Measurements from ENCODE around the gene CADM1. TPM values are rescaled to one million over a fixed set of nuclear protein-coding genes. Genes with fewer than 3 reads are reported as not detected.

Gene CADM1
- total and polyA plus RNA-seq, 2 donors (not counting 3 experiments of a cell fraction or from before 2014, with no cell fraction given): 0.52 to 2.6 TPM

GRCh38 chr11:115244758-115245157 lies 259.5 kb downstream of the CADM1 start:
- Histone ChIP-seq H3K79me2 (ENCODE audit: control insufficient read depth, insufficient read depth, low read length) (no peaks in the 10 kb centered on the region), H3K9me3 (replicated peaks; ENCODE audit: control insufficient read depth, insufficient read depth, low read length) (no peaks in the 10 kb centered on the region), H3K27ac (ENCODE audit: insufficient read depth, low read depth, low read length) (no peak overlapping the region), H3K36me3 (ENCODE audit: control insufficient read depth in 2 of 2, extremely low read depth in 1 of 2, insufficient read depth in 2 of 2, low read length in 2 of 2) (no peaks in the 10 kb centered on the region), H3K4me2 (ENCODE audit: insufficient read depth, low read length) (no peak overlapping the region), H3K9me1 (replicated peaks; ENCODE audit: control insufficient read depth, extremely low read depth, insufficient read depth, low read length) (no peaks in the 10 kb centered on the region), H3K27me3 (ENCODE audit: control insufficient read depth in 2 of 2, insufficient read depth in 2 of 2, low read length in 2 of 2) (no peaks in the 10 kb centered on the region), H3K9ac (replicated peaks; ENCODE audit: extremely low read depth, insufficient read depth, low read length) (no peak overlapping the region), H4K20me1 (replicated peaks; ENCODE audit: control insufficient read depth, extremely low read depth, insufficient read depth, low read length) (no peaks in the 10 kb centered on the region), H3K4me3 (replicated peaks in 1 of 3; ENCODE audit: insufficient read depth in 1 of 3, low read depth in 1 of 3, low read length in 3 of 3) (no peak overlapping the region), H3K4me1 (ENCODE audit: control insufficient read depth, extremely low read depth, insufficient read depth, low read length) (no peaks in the 10 kb centered on the region), H2AFZ (ENCODE audit: low read depth, low read length) (no peak overlapping the region)
- no TSS peak for BruUV-seq (replicated peaks)
- no peak for FAIRE-seq
- CTCF ChIA-PET: no interaction called here
- TF ChIP-seq MAX (IDR thresholded peaks at IDR 0.05; ENCODE audit: insufficient read depth, insufficient read length) (no peak), EZH2 (IDR thresholded peaks at IDR 0.05; ENCODE audit: borderline replicate concordance, low read depth, low read length, severe bottlenecking) (no peak), GATA2 (IDR thresholded peaks at IDR 0.05; ENCODE audit: insufficient read depth, insufficient read length, low read depth, low read length) (no peak), POLR2AphosphoS5 (IDR thresholded peaks at IDR 0.05; ENCODE audit: insufficient read depth, low read depth, low read length) (no peak), MYC (IDR thresholded peaks at IDR 0.05; ENCODE audit: low read depth, low read length) (no peak), POLR2A (IDR thresholded peaks at IDR 0.05; ENCODE audit: low read depth, low read length) (no peak), CTCF (IDR thresholded peaks at IDR 0.05; ENCODE audit: extremely low read depth in 1 of 2, insufficient read depth in 1 of 2, low read depth in 1 of 2, low read length in 2 of 2) (no peak), JUN (IDR thresholded peaks at IDR 0.05; ENCODE audit: borderline replicate concordance, insufficient read depth, insufficient read length, low read depth) (no peak), FOS (IDR thresholded peaks at IDR 0.05; ENCODE audit: borderline replicate concordance, insufficient read depth, low read length) (no peak)
- intact Hi-C loops (cut with micrococcal nuclease) (no loop called here), dilution Hi-C loops (cut with MboI; ENCODE audit: extremely low pct_ligation_motif_present, low sequenced_read_pairs) (no loop called here)
- POLR2A ChIA-PET: no interaction called here
- DNase-seq (ENCODE audit: low read depth, low spot score): no peak
